ENCODE results near the gene MPO. TPM values are rescaled to one million over a fixed set of nuclear protein-coding genes. Genes with fewer than 3 reads are reported as not detected.

MPO gene
- polyA plus RNA-seq, 2 donors = 0.02 TPM; not detected in 1

DNA sequence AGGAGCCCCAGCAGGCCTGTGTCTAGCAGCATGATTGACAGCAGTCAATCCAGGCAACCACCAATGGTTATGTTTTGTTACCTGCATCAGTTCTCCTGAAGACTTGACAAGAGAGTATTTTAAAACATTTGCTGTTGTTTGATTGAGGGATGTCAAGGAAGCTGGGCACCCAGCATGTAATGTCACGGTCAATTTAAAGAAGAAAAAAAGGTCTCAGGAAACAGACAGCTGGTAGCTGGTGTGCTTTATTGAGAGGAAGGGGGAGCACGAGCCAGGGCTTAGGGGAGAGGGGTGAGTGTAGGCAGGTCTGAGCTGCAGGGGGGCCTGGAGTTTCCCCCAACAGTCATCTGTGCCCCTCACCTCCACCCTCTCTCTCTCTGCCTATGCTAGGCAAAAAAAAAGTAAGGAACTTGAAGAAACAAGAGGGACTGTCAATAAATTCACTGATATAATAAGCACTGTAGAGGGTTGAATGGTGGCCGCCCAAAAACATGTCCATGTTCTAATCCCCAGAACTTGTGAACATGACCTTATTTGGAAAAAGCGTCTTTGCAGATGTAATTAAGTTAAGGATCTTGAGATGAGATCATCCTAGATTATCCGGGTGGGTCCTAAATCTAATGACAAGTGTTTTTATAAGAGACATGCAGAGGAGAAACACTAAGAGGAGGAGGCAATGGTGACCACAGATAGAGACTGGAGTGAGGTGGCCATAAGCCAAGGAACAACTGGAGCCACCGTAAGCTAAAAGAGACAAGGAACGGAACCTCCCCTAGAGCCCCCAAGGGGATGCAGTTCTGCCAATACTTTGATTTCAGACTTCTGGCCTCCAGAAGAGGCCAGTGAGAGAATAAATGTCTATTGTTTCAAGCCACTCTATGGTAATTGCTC is 33.3 kb upstream of the MPO start:
- WGBS, 2 donors = 63 to 70% methylated on average over 7 of the region's 7 CpGs
- Histone ChIP-seq H3K9me3 (ENCODE audit: control insufficient read depth in 2 of 2, insufficient read depth in 1 of 2, low read depth in 1 of 2, low read length in 1 of 2) (no peaks in the 10 kb centered on the region), H3K27ac (ENCODE audit: low read depth in 2 of 2, low read length in 1 of 2) (no peak overlapping the region), H3K4me3 (ENCODE audit: low read depth in 1 of 2, low read length in 2 of 2) (no peak overlapping the region), H3K27me3 (ENCODE audit: control insufficient read depth in 1 of 2, insufficient read depth in 2 of 2, low read length in 2 of 2) (no peaks in the 10 kb centered on the region), H3K4me1 (ENCODE audit: control insufficient read depth in 2 of 2, insufficient read depth in 2 of 2, low read length in 1 of 2) (no peaks in the 10 kb centered on the region), H3K36me3 (ENCODE audit: control insufficient read depth in 2 of 2, insufficient read depth in 2 of 2, low read length in 1 of 2) (peaks cover 0 to 1% of the 10 kb centered on the region in 2 donors)

DNA sequence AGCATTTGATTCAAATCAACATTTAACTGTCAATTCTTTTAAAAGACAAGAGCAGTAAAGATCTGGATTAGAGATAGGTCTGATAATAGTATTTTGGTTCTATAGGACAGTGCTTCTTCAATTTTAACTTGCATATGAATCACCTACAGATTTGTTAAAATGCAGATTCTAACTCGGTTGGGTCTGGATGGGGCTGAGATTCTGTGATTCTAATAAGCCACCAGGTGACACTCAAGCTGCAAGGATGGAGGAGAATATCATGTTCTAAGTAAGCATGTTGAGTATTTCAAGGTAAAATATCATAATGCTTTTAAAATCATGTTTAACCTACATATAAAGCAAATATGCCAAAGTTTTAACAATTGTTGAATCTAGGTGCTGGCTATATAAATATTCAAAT is 32.1 kb upstream of the MPO start:
- peaks cover 0 to 2% of the 10 kb centered on the region in 2 donors for H3K9me3 ChIP-seq (ENCODE audit: control insufficient read depth in 2 of 2, insufficient read depth in 1 of 2, low read depth in 1 of 2, low read length in 1 of 2)
- H3K4me3 ChIP-seq (ENCODE audit: low read depth in 1 of 2, low read length in 2 of 2) = no peak overlapping the region
- no peaks in the 10 kb centered on the region for H3K27me3 ChIP-seq (ENCODE audit: control insufficient read depth in 1 of 2, insufficient read depth in 2 of 2, low read length in 2 of 2)
- no peak overlapping the region for H3K27ac ChIP-seq (ENCODE audit: low read depth in 2 of 2, low read length in 1 of 2)
- H3K36me3 ChIP-seq (ENCODE audit: control insufficient read depth in 2 of 2, insufficient read depth in 2 of 2, low read length in 1 of 2) = peaks cover 0 to 2% of the 10 kb centered on the region in 2 donors
- 48% methylated on average over 1 of the region's 1 CpG for WGBS, 2 donors
- no peaks in the 10 kb centered on the region for H3K4me1 ChIP-seq (ENCODE audit: control insufficient read depth in 2 of 2, insufficient read depth in 2 of 2, low read length in 1 of 2)

DNA sequence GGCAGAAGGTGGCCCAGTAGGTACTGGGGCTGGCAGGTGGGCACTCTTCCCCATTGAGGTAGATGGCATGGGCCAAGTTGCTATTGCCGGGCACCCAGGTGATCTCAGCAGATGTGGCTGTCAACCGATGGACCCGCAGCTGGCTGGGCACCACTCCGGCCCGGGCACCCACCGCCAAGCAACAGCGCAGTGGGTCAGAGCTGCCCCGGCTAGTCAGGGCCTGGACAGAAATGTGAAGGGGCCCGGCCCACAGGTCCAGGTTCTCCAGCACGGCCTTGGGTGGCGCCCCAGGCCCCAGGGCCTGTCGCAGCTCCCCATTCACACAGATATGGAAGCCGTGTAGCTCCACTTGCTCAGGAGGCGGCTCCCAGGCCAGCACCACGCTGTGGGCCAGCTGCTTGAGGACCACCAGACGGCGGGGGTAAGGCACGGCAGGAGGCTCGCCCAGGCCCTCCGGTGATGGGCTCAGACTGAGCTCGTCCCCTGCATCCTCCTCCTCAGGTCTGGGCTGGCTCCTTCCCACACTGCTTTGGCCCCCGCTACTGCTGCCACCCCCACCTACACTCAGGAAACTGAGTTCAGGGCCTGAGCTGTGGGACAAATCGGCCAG is 31.4 kb upstream of the MPO start:
- Histone ChIP-seq H3K9me3 (ENCODE audit: control insufficient read depth in 2 of 2, insufficient read depth in 1 of 2, low read depth in 1 of 2, low read length in 1 of 2) (peaks cover 0 to 2% of the 10 kb centered on the region in 2 donors), H3K36me3 (ENCODE audit: control insufficient read depth in 2 of 2, insufficient read depth in 2 of 2, low read length in 1 of 2) (peaks cover 0 to 2% of the 10 kb centered on the region in 2 donors), H3K27me3 (ENCODE audit: control insufficient read depth in 1 of 2, insufficient read depth in 2 of 2, low read length in 2 of 2) (no peaks in the 10 kb centered on the region), H3K4me3 (ENCODE audit: low read depth in 1 of 2, low read length in 2 of 2) (no peak overlapping the region), H3K4me1 (ENCODE audit: control insufficient read depth in 2 of 2, insufficient read depth in 2 of 2, low read length in 1 of 2) (no peaks in the 10 kb centered on the region), H3K27ac (ENCODE audit: low read depth in 2 of 2, low read length in 1 of 2) (no peak overlapping the region)
- WGBS, 2 donors = 91% methylated on average over 23 of the region's 23 CpGs

DNA sequence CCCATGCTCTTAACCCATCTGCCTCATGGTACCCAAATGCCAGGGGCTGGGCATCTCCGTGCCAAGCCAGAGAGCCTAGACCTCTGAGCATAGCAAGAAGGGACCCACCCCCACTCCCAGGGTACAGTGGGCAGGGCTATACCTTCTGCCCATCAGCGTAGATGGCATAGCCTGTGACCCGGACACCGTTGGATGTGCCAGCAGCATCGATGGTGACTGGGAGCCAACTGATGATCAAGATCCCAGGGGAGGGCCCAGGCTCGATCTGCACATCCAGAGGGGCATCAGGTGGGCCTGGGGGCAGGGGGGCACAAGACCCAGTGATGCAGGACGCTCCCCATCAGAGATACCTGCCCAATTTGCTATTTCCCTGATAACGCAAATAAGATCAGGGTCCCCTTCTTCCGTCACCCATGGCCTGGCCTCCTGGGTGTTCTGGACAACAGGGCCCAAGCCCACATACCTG is 30.7 kb upstream of the MPO start:
- H3K36me3 ChIP-seq (ENCODE audit: control insufficient read depth in 2 of 2, insufficient read depth in 2 of 2, low read length in 1 of 2) = peaks cover 0 to 2% of the 10 kb centered on the region in 2 donors
- no peaks in the 10 kb centered on the region for H3K4me1 ChIP-seq (ENCODE audit: control insufficient read depth in 2 of 2, insufficient read depth in 2 of 2, low read length in 1 of 2)
- no peaks in the 10 kb centered on the region for H3K27me3 ChIP-seq (ENCODE audit: control insufficient read depth in 1 of 2, insufficient read depth in 2 of 2, low read length in 2 of 2)
- peaks cover 0 to 2% of the 10 kb centered on the region in 2 donors for H3K9me3 ChIP-seq (ENCODE audit: control insufficient read depth in 2 of 2, insufficient read depth in 1 of 2, low read depth in 1 of 2, low read length in 1 of 2)
- no peak overlapping the region for H3K27ac ChIP-seq (ENCODE audit: low read depth in 2 of 2, low read length in 1 of 2)
- H3K4me3 ChIP-seq (ENCODE audit: low read depth in 1 of 2, low read length in 2 of 2) = no peak overlapping the region
- 88 to 93% methylated on average over 9 of the region's 9 CpGs for WGBS, 2 donors

DNA sequence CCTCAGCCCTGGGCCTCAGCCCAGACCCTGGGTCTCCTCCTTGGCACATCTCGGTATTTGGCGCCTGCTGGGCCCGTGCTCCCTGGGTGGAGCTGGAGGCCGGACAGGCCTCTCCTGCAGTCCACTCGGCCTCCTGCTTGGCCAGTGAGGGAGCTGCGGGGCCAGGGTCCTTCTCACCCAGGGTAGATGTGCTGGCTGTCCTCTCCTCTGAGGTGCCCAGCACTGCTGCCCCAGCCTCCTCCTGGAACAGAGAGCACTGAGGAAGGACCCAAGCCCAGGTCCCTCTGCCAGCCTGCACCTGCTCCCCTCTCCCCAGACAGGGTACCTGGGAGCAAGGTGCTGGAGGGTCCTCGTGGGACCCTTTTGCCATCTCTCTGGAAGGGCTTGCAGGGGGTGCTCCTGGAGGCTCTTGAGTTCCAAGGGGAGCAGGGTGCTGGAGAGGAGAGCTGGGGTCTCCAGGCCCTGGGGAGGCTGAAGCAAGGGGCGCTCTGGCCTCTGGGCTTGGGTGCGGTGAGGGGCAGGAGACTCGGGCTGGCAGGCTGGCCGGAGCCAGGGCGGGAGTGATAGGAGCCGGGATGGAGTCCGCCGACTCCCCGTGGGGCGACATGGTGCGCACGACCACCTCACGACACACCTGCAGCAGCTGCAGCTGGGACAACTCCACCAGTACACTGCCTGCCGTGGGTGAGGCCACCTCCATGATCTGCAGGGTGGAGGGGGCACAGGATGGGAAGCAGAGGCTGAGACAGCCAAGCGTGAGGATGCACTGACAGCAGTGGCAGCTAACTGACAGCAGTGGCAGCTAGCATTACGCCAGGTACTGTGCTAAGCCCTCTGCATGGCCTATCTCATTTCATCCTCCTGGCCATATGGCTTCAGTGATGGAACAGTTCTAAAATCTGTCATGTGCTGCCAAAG is 30.0 kb upstream of the MPO start:
- peaks cover 0 to 2% of the 10 kb centered on the region in 2 donors for H3K36me3 ChIP-seq (ENCODE audit: control insufficient read depth in 2 of 2, insufficient read depth in 2 of 2, low read length in 1 of 2)
- no peaks in the 10 kb centered on the region for H3K4me1 ChIP-seq (ENCODE audit: control insufficient read depth in 2 of 2, insufficient read depth in 2 of 2, low read length in 1 of 2)
- no peak overlapping the region for H3K4me3 ChIP-seq (ENCODE audit: low read depth in 1 of 2, low read length in 2 of 2)
- 89 to 93% methylated on average over 21 to 23 of the region's 23 CpGs for WGBS, 2 donors
- H3K9me3 ChIP-seq (ENCODE audit: control insufficient read depth in 2 of 2, insufficient read depth in 1 of 2, low read depth in 1 of 2, low read length in 1 of 2) = peaks cover 0 to 2% of the 10 kb centered on the region in 2 donors
- H3K27me3 ChIP-seq (ENCODE audit: control insufficient read depth in 1 of 2, insufficient read depth in 2 of 2, low read length in 2 of 2) = no peaks in the 10 kb centered on the region
- no peak overlapping the region for H3K27ac ChIP-seq (ENCODE audit: low read depth in 2 of 2, low read length in 1 of 2)

DNA sequence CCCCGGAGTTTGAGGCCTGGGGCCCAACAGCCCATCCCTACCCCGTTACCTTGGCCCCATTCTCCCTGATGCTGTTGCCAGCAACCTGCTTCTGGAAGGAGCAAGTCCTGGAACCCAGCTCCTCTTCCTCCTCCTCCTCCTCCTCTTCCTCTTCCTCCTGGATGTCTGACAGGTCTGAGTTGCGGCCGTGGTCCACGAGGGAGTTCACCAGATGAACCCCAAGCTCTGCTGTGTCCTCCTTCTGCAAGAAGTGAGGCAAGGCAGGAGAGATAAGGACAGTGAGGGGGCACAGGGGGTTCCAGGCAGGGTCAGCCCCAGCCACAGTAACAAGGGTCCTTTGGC is 29.2 kb upstream of the MPO start:
- Histone ChIP-seq H3K4me3 (ENCODE audit: low read depth in 1 of 2, low read length in 2 of 2) (no peak overlapping the region), H3K27me3 (ENCODE audit: control insufficient read depth in 1 of 2, insufficient read depth in 2 of 2, low read length in 2 of 2) (no peaks in the 10 kb centered on the region), H3K4me1 (ENCODE audit: control insufficient read depth in 2 of 2, insufficient read depth in 2 of 2, low read length in 1 of 2) (no peaks in the 10 kb centered on the region), H3K36me3 (ENCODE audit: control insufficient read depth in 2 of 2, insufficient read depth in 2 of 2, low read length in 1 of 2) (peaks cover 0 to 2% of the 10 kb centered on the region in 2 donors), H3K27ac (ENCODE audit: low read depth in 2 of 2, low read length in 1 of 2) (no peak overlapping the region), H3K9me3 (ENCODE audit: control insufficient read depth in 2 of 2, insufficient read depth in 1 of 2, low read depth in 1 of 2, low read length in 1 of 2) (peaks cover 0 to 2% of the 10 kb centered on the region in 2 donors)
- WGBS, 2 donors = 73 to 80% methylated on average over 5 of the region's 5 CpGs

DNA sequence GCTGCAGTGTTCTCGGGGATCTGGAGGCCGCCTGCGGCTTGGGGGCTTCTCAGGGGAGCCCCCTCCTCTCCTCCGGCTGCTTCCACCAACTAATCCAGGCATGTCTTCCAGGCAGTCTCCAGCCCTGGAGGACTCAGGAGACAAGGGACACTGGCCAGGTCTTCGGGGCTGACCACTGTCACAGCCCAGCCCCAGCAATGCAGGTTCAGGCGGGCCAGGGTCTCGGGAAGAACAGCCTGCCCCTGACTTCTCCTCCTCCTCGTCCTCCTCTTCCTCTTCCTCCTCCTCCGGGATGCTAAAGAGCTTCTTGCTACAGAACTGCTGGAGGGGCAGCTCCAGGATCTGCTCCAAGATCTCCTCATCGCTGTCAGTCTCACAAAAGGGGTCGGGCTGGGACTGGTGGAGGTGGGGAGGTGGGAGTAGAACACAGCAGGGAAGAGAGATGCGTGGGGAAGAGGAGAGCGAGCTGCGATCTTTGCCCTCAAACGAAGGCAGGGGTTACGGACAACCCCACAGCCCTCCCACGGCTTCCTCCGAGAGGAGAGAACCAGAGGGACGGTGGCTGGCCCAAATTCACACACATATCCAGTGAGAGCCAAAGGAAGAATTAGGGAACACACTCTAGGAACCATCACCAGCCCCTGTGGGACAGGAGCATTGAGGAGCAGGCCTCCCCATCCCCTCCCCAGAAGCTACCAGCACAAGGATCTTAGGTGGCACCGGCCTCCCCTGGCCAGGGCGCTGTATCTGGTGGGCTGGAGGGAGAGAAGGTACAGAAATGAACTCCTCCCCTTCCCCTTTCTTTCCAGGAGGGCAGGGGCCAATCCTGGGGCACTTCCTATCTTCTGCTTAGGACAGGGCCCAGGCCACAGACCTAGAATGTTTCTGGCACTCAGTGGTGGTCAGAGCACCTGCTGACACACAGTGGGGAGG is 28.5 kb upstream of the MPO start:
- Histone ChIP-seq H3K27me3 (ENCODE audit: control insufficient read depth in 1 of 2, insufficient read depth in 2 of 2, low read length in 2 of 2) (no peaks in the 10 kb centered on the region), H3K9me3 (ENCODE audit: control insufficient read depth in 2 of 2, insufficient read depth in 1 of 2, low read depth in 1 of 2, low read length in 1 of 2) (peaks cover 0 to 2% of the 10 kb centered on the region in 2 donors), H3K4me3 (ENCODE audit: low read depth in 1 of 2, low read length in 2 of 2) (no peak overlapping the region), H3K27ac (ENCODE audit: low read depth in 2 of 2, low read length in 1 of 2) (no peak overlapping the region), H3K36me3 (ENCODE audit: control insufficient read depth in 2 of 2, insufficient read depth in 2 of 2, low read length in 1 of 2) (peaks cover 0 to 2% of the 10 kb centered on the region in 2 donors), H3K4me1 (ENCODE audit: control insufficient read depth in 2 of 2, insufficient read depth in 2 of 2, low read length in 1 of 2) (peaks cover 0 to 4% of the 10 kb centered on the region in 2 donors)
- WGBS, 2 donors = 87% methylated on average over 21 of the region's 21 CpGs

DNA sequence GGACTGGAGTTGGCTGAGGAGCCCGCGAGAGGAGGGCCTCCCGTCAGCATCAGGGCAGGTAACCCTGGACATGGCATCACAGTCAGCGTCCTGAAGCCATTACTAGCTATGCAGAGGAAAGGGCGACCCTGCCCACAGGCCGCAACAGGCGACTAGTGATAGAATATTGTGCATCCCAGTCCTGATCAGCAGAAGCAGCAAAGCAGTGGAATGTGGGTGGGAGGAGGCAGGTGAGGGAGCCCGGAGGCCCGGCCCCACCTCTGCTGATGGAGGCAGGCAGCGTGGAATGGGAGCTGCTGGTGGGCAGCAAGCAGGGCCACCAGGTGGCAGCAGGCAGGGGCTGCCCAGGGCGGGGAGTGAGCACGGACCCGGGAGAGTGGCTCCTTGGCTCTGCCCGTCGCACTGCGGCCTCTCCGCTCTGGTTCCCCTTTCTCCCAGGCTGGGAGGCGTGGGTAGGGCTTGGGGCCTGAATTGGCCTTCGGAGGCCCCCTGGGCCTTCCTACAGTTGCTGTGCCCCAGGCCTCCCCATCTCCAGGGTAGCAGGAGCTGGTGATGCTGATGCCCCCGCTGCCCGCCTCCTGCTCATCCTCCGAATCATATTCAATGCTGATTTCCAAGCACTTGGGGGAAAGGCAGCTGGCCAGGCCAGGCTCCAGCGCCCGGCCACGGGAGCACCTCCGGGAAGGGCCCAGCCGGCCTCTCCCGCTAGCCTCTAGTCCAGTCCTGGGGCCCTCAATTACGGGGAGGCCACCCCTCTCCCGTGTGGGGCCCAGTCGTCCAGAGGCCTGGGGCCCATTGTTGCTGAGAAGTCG is 27.6 kb upstream of the MPO start:
- no peak overlapping the region for H3K4me3 ChIP-seq (ENCODE audit: low read depth in 1 of 2, low read length in 2 of 2)
- H3K36me3 ChIP-seq (ENCODE audit: control insufficient read depth in 2 of 2, insufficient read depth in 2 of 2, low read length in 1 of 2) = peaks cover 0 to 2% of the 10 kb centered on the region in 2 donors
- H3K27ac ChIP-seq (ENCODE audit: low read depth in 2 of 2, low read length in 1 of 2) = no peak overlapping the region
- H3K4me1 ChIP-seq (ENCODE audit: control insufficient read depth in 2 of 2, insufficient read depth in 2 of 2, low read length in 1 of 2) = peaks cover 0 to 4% of the 10 kb centered on the region in 2 donors
- WGBS, 2 donors = 77 to 80% methylated on average over 29 to 32 of the region's 32 CpGs
- peaks cover 0 to 2% of the 10 kb centered on the region in 2 donors for H3K9me3 ChIP-seq (ENCODE audit: control insufficient read depth in 2 of 2, insufficient read depth in 1 of 2, low read depth in 1 of 2, low read length in 1 of 2)
- no peaks in the 10 kb centered on the region for H3K27me3 ChIP-seq (ENCODE audit: control insufficient read depth in 1 of 2, insufficient read depth in 2 of 2, low read length in 2 of 2)
